ENCODE measurements around the gene CHAD.

DNA sequence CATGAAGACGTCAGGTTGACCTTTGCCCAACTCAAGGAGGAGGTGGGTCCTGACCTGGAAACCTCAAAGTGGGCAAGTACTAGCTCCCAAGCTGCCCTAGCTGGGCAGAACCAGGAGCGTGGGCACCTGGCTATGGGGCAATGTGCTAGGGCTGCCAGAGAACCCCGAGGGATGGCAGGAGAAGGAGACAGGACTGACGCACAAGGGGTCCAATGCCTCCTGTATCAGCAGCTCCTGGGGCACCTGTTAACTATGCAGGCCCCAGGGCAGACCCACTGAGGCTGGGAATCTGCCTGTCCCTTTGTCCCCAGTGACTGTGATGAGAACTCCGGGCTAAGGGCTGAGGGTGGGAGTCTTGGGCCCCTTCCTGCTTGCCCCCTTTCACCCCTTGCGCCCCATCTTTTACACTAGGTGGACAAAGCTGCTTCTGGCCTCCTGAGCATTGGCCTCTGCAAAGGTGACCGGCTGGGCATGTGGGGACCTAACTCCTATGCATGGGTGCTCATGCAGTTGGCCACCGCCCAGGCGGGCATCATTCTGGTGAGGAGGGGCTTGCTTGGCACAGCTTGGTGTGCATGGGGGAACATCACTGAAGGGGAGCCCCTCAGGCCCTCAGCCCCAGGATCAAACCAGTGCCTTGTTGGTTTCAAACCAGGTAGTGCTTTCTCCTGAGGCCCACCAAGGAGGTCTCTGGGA lies 7.7 kb downstream of the CHAD start:
- TF ChIP-seq, protein P1, sequence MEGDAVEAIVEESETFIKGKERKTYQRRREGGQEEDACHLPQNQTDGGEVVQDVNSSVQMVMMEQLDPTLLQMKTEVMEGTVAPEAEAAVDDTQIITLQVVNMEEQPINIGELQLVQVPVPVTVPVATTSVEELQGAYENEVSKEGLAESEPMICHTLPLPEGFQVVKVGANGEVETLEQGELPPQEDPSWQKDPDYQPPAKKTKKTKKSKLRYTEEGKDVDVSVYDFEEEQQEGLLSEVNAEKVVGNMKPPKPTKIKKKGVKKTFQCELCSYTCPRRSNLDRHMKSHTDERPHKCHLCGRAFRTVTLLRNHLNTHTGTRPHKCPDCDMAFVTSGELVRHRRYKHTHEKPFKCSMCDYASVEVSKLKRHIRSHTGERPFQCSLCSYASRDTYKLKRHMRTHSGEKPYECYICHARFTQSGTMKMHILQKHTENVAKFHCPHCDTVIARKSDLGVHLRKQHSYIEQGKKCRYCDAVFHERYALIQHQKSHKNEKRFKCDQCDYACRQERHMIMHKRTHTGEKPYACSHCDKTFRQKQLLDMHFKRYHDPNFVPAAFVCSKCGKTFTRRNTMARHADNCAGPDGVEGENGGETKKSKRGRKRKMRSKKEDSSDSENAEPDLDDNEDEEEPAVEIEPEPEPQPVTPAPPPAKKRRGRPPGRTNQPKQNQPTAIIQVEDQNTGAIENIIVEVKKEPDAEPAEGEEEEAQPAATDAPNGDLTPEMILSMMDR (IDR thresholded peaks at IDR 0.05; ENCODE audit: poor library complexity, severe bottlenecking), result no peak
- TF ChIP-seq, protein P2, sequence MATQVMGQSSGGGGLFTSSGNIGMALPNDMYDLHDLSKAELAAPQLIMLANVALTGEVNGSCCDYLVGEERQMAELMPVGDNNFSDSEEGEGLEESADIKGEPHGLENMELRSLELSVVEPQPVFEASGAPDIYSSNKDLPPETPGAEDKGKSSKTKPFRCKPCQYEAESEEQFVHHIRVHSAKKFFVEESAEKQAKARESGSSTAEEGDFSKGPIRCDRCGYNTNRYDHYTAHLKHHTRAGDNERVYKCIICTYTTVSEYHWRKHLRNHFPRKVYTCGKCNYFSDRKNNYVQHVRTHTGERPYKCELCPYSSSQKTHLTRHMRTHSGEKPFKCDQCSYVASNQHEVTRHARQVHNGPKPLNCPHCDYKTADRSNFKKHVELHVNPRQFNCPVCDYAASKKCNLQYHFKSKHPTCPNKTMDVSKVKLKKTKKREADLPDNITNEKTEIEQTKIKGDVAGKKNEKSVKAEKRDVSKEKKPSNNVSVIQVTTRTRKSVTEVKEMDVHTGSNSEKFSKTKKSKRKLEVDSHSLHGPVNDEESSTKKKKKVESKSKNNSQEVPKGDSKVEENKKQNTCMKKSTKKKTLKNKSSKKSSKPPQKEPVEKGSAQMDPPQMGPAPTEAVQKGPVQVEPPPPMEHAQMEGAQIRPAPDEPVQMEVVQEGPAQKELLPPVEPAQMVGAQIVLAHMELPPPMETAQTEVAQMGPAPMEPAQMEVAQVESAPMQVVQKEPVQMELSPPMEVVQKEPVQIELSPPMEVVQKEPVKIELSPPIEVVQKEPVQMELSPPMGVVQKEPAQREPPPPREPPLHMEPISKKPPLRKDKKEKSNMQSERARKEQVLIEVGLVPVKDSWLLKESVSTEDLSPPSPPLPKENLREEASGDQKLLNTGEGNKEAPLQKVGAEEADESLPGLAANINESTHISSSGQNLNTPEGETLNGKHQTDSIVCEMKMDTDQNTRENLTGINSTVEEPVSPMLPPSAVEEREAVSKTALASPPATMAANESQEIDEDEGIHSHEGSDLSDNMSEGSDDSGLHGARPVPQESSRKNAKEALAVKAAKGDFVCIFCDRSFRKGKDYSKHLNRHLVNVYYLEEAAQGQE (IDR thresholded peaks at IDR 0.05; ENCODE audit: borderline replicate concordance), result no peak
- TF ChIP-seq POLR2AphosphoS5 (IDR thresholded peaks at IDR 0.05) (no peak), EZH2 (IDR thresholded peaks at IDR 0.05; ENCODE audit: borderline replicate concordance, insufficient read depth, low read length, poor library complexity, severe bottlenecking) (no peak), TAF1 (IDR thresholded peaks at IDR 0.05; ENCODE audit: low read depth) (no peak), RAD21 (conservative IDR thresholded peaks at IDR 0.05) (no peak), EP300 (conservative IDR thresholded peaks at IDR 0.05; ENCODE audit: poor library complexity, severe bottlenecking) (no peak), MXI1 (conservative IDR thresholded peaks at IDR 0.05; ENCODE audit: poor library complexity, severe bottlenecking) (no peak), SMC3 (conservative IDR thresholded peaks at IDR 0.05; ENCODE audit: poor library complexity) (no peak)

All from neural cell (in vitro differentiated cells).